Keratinocyte (primary cell): ENCODE measurements around the gene PAQR4. TPM values are rescaled to one million over a fixed set of nuclear protein-coding genes. Genes with fewer than 3 reads are reported as not detected.
A peak's percentile ranks its signal among the peaks of the same experiment; 100 is the strongest.

Experiments used
- DNase-seq: peaks from one replicate; pipeline ENCODE4 v3.0.0-alpha.2; 2011; ENCODE audit warnings: low read depth, missing footprints, low spot score
- FAIRE-seq: peaks from 2 replicates; lab custom pipeline; 2011; peaks lifted over from hg19 to GRCh38; lab: Jason Lieb, UNC
- H2AFZ ChIP-seq: 2 replicates; pipeline ENCODE4 v1.6.0; 2012; ENCODE audit warnings: low read length, control low read depth, inconsistent platforms; ENCODE audit not compliant: control insufficient read depth
- H3K27ac ChIP-seq: 2 replicates; pipeline ENCODE4 v1.5.1; 2011; ENCODE audit warnings: low read length; ENCODE audit not compliant: control insufficient read depth, insufficient read depth
- H3K27me3 ChIP-seq: 3 replicates; pipeline ENCODE4 v1.6.0; 2011; ENCODE audit warnings: low read length; ENCODE audit not compliant: control insufficient read depth, insufficient read depth; ENCODE audit errors: extremely low read depth
- H3K36me3 ChIP-seq, 2 experiments: 2 replicates in 1 of 2; 3 replicates in 1 of 2; pipeline ENCODE4 v1.5.1; 2011; ENCODE audit warnings: low read length in 2 of 2, mild to moderate bottlenecking in 1 of 2; ENCODE audit not compliant: control insufficient read depth in 2 of 2, insufficient read depth in 2 of 2; ENCODE audit errors: extremely low read depth in 1 of 2
- H3K4me1 ChIP-seq: 3 replicates; pipeline ENCODE4 v1.5.1; 2011; ENCODE audit warnings: low read length; ENCODE audit not compliant: control insufficient read depth, insufficient read depth; ENCODE audit errors: extremely low read depth
- H3K4me2 ChIP-seq: 3 replicates; pipeline ENCODE4 v1.6.0; 2011; ENCODE audit warnings: low read depth, low read length; ENCODE audit not compliant: control insufficient read depth, insufficient read depth; ENCODE audit errors: extremely low read depth
- H3K4me3 ChIP-seq, 3 experiments: fragments of 200-600 bp in 1 of 3; sonication (generic) in 1 of 3; 2 replicates in 2 of 3; 3 replicates in 1 of 3; pipeline ENCODE4 v1.5.1; 2011 to 2016; ENCODE audit warnings: low read length in 3 of 3, mild to moderate bottlenecking in 3 of 3, control low read depth in 2 of 3, inconsistent platforms in 1 of 3, low read depth in 1 of 3, mixed read lengths in 1 of 3, mixed run types in 1 of 3, moderate library complexity in 1 of 3; ENCODE audit not compliant: control insufficient read depth in 2 of 3, insufficient read depth in 2 of 3; ENCODE audit errors: extremely low read depth in 1 of 3
- H3K79me2 ChIP-seq: 2 replicates; pipeline ENCODE4 v1.6.0; 2012; ENCODE audit warnings: low read length; ENCODE audit not compliant: control insufficient read depth, insufficient read depth
- H3K9ac ChIP-seq: 3 replicates; pipeline ENCODE4 v1.6.0; 2011; ENCODE audit warnings: low read length; ENCODE audit not compliant: control insufficient read depth, insufficient read depth; ENCODE audit errors: extremely low read depth
- H3K9me1 ChIP-seq: 3 replicates; pipeline ENCODE4 v1.6.0; 2011; ENCODE audit warnings: low read length; ENCODE audit not compliant: control insufficient read depth, insufficient read depth; ENCODE audit errors: extremely low read depth
- H3K9me3 ChIP-seq: 2 replicates; pipeline ENCODE4 v1.5.1; 2012; ENCODE audit warnings: low read depth, low read length; ENCODE audit not compliant: control insufficient read depth
- H4K20me1 ChIP-seq: 3 replicates; pipeline ENCODE4 v1.6.0; 2011; ENCODE audit warnings: low read length; ENCODE audit not compliant: control insufficient read depth, insufficient read depth; ENCODE audit errors: extremely low read depth
- CTCF ChIP-seq, 3 experiments: IDR thresholded peaks in 1 of 3; conservative IDR thresholded peaks in 1 of 3; optimal IDR thresholded peaks in 1 of 3; 2 replicates in 2 of 3; 3 replicates in 1 of 3; pipeline versions ENCODE3 to v1.5.1; 2011; ENCODE audit warnings: low read length in 3 of 3, mild to moderate bottlenecking in 3 of 3, moderate library complexity in 2 of 3, control low read depth in 1 of 3, inconsistent platforms in 1 of 3; ENCODE audit not compliant: insufficient read depth in 2 of 3; ENCODE audit errors: extremely low read depth in 1 of 3
- EZH2 ChIP-seq: IDR thresholded peaks from one replicate; pipeline ENCODE4 v1.6.1; 2012; ENCODE audit warnings: inconsistent platforms, mild to moderate bottlenecking, low read length, moderate library complexity
- dilution Hi-C: fragments of 300-500 bp; cut with MboI; formaldehyde crosslinking; loops from one replicate; pipeline ENCODE4 v1.7.0; 2020; ENCODE audit warnings: low sequenced_read_pairs; ENCODE audit not compliant: extremely low pct_ligation_motif_present
- polyA plus RNA-seq, 5 experiments: library from polyadenylated mRNA; depleted of rRNA in 3 of 5; stranded (reverse) in 3 of 5; stranded (forward) in 1 of 5; unstranded in 1 of 5; fragments of >200 nt; gene quantifications; 1 replicate in 1 of 5; 2 replicates in 3 of 5; 3 replicates in 1 of 5; pipeline versions ENCODE4 v1.2.1 to v1.2.3, GENCODE V29; 2011 to 2012; ENCODE audit warnings: missing spikeins in 2 of 5, low read depth in 1 of 5, low replicate concordance in 1 of 5

Gene PAQR4
- polyA plus RNA-seq, 1 donor (not counting 4 experiments of a cell fraction or from before 2014, with no cell fraction given): 16.8 TPM

- no peak overlapping the region for H2AFZ ChIP-seq
- no peak overlapping the region for H3K27ac ChIP-seq
- H3K4me3 ChIP-seq: no peak overlapping the region
- no peak overlapping the region for H3K9ac ChIP-seq
- dilution Hi-C loops: no loop called here
- DNase-seq (no peak), FAIRE-seq (no peak)
- H3K36me3 ChIP-seq: no peaks in the 10 kb centered on the region
- no peaks in the 10 kb centered on the region for H3K9me1 ChIP-seq
- H3K79me2 ChIP-seq: no peaks in the 10 kb centered on the region
- peaks cover 20% of the 10 kb centered on the region for H3K4me1 ChIP-seq
- H3K27me3 ChIP-seq: peaks cover 2% of the 10 kb centered on the region
- H3K4me2 ChIP-seq: no peak overlapping the region
- H3K9me3 ChIP-seq: no peaks in the 10 kb centered on the region
- H4K20me1 ChIP-seq: no peaks in the 10 kb centered on the region
- TF ChIP-seq CTCF (optimal IDR thresholded peaks at IDR 0.05 in 1 of 3, IDR thresholded peaks at IDR 0.05 in 1 of 3, conservative IDR thresholded peaks at IDR 0.05 in 1 of 3; ENCODE audit: extremely low read depth in 1 of 3, insufficient read depth in 2 of 3, low read length in 3 of 3) (no peak), EZH2 (no peak)
These were observed 8.8 kb upstream of the PAQR4 start for GRCh38 chr16:2960183-2961010.

GRCh38 chr16:2962334-2963073 is 6.6 kb upstream of the PAQR4 start:
- Histone ChIP-seq H2AFZ (no peak overlapping the region), H3K36me3 (no peaks in the 10 kb centered on the region), H3K9me3 (no peaks in the 10 kb centered on the region), H3K79me2 (no peaks in the 10 kb centered on the region), H3K27me3 (no peaks in the 10 kb centered on the region), H3K4me1 (peaks cover 19% of the 10 kb centered on the region), H3K27ac (no peak overlapping the region), H4K20me1 (no peaks in the 10 kb centered on the region), H3K9ac (peak overlapping the region; percentile 28), H3K9me1 (no peaks in the 10 kb centered on the region), H3K4me2 (peak overlapping the region; percentile 88), H3K4me3 (peak overlapping the region in 1 of 3 experiments; percentile 78)
- DNase-seq (no peak), FAIRE-seq (no peak)
- TF ChIP-seq EZH2 (no peak), CTCF (optimal IDR thresholded peaks at IDR 0.05 in 1 of 3, IDR thresholded peaks at IDR 0.05 in 1 of 3, conservative IDR thresholded peaks at IDR 0.05 in 1 of 3; ENCODE audit: extremely low read depth in 1 of 3, insufficient read depth in 2 of 3, low read length in 3 of 3) (no peak)
- dilution Hi-C loops: no loop called here
